Stimulated activated naive CD8-positive, alpha-beta T cell treated with anti-CD3 and anti-CD28 coated beads, Interleukin-15, Interleukin-2, amounts not matched to agents 100 U/mL and 50 U/mL, for 24 hours (primary cell): ENCODE results near the gene PARVA.

Experiments
- ATAC-seq: fragments of 150-1000 bp; cut with Tn5 transposase; one replicate; pipeline ENCODE4 v1.10.0; 2021
- DNase-seq: peaks from one replicate; pipeline ENCODE4 v3.0.0; 2021

The PARVA gene

GRCh38 chr11:12531681-12532080 is 154.3 kb downstream of the PARVA start:
- no peak for ATAC-seq

GRCh38 chr11:12532580-12532979 is 155.2 kb downstream of the PARVA start:
- ATAC-seq (no peak), DNase-seq (no peak)

More at GRCh38 chr11:12531681-12532080, 154.3 kb downstream of the PARVA start:
- DNase-seq, result no peak

GRCh38 chr11:12534549-12534948 is 157.2 kb downstream of the PARVA start:
- DNase-seq (no peak), ATAC-seq (no peak)

GRCh38 chr11:12535321-12535720 is 157.9 kb downstream of the PARVA start:
- ATAC-seq (no peak), DNase-seq (no peak)

- DNase-seq (no peak), ATAC-seq (no peak)
Observed at GRCh38 chr11:12536566-12536965, 159.2 kb downstream of the PARVA start.

GRCh38 chr11:12537778-12538401 is 160.5 kb downstream of the PARVA start:
- ATAC-seq, result no peak
- no peak for DNase-seq

- ATAC-seq (no peak), DNase-seq (no peak)
Observed at GRCh38 chr11:12538889-12539421, 161.6 kb downstream of the PARVA start.

GRCh38 chr11:12539572-12539971 is 162.2 kb downstream of the PARVA start:
- ATAC-seq (no peak), DNase-seq (no peak)

GRCh38 chr11:12540075-12540680 is 162.8 kb downstream of the PARVA start:
- ATAC-seq (no peak), DNase-seq (no peak)

- ATAC-seq (no peak), DNase-seq (no peak)
Observed at GRCh38 chr11:12540913-12541582, 163.7 kb downstream of the PARVA start.

- ATAC-seq (no peak), DNase-seq (no peak)
Observed at GRCh38 chr11:12541583-12542151, 164.3 kb downstream of the PARVA start.

- ATAC-seq, result no peak
- no peak for DNase-seq
Observed at GRCh38 chr11:12542186-12542935, 165.0 kb downstream of the PARVA start.

GRCh38 chr11:12543596-12544415 is 166.4 kb downstream of the PARVA start:
- DNase-seq (no peak), ATAC-seq (no peak)

- DNase-seq, result no peak
- no peak for ATAC-seq
Observed at GRCh38 chr11:12544986-12545775, 167.8 kb downstream of the PARVA start.

- ATAC-seq, result no peak
Observed at GRCh38 chr11:12546122-12546521, 168.8 kb downstream of the PARVA start.

GRCh38 chr11:12546660-12547059 is 169.3 kb downstream of the PARVA start:
- no peak for ATAC-seq

More at GRCh38 chr11:12546122-12546521, 168.8 kb downstream of the PARVA start:
- no peak for DNase-seq

GRCh38 chr11:12547953-12548650 is 170.7 kb downstream of the PARVA start:
- ATAC-seq (no peak), DNase-seq (no peak)

More at GRCh38 chr11:12546660-12547059, 169.3 kb downstream of the PARVA start:
- no peak for DNase-seq

GRCh38 chr11:12552692-12553091 is 175.3 kb downstream of the PARVA start:
- no peak for ATAC-seq
- no peak for DNase-seq

- no peak for DNase-seq
- no peak for ATAC-seq
Observed at GRCh38 chr11:12554122-12554521, 176.8 kb downstream of the PARVA start.

GRCh38 chr11:12556155-12556554 is 178.8 kb downstream of the PARVA start:
- DNase-seq, result no peak

More at GRCh38 chr11:12556155-12556554, 178.8 kb downstream of the PARVA start:
- no peak for ATAC-seq
